Loucy (cell line): ENCODE data around the gene EVI5.
A peak's percentile ranks its signal among the peaks of the same experiment; 100 is the strongest.

Source experiments
- H2AFZ ChIP-seq: fragments of 200-600 bp; sonication (generic); 2 replicates; pipeline ENCODE4 v1.6.0; 2016; ENCODE audit warnings: antibody characterized with exemption, mild to moderate bottlenecking, low read length, moderate library complexity
- H3F3A ChIP-seq: fragments of 200-600 bp; 2 replicates; pipeline ENCODE4 v1.6.0; 2016; ENCODE audit warnings: antibody characterized with exemption, low read depth, mild to moderate bottlenecking
- H3K27me3 ChIP-seq: fragments of 200-600 bp; sonication (generic); 2 replicates; pipeline ENCODE4 v1.6.1; 2014; ENCODE audit warnings: low read length, mild to moderate bottlenecking; ENCODE audit not compliant: insufficient read depth, poor library complexity, severe bottlenecking
- H3K36me3 ChIP-seq: fragments of 200-600 bp; sonication (generic); 2 replicates; pipeline ENCODE4 v1.6.1; 2016; ENCODE audit warnings: low read length; ENCODE audit not compliant: insufficient read depth
- H3K4me1 ChIP-seq: fragments of 200-600 bp; sonication (generic); 2 replicates; pipeline ENCODE4 v1.5.1; 2014; ENCODE audit warnings: low read length, mild to moderate bottlenecking; ENCODE audit not compliant: insufficient read depth, poor library complexity, severe bottlenecking
- H3K4me2 ChIP-seq: fragments of 200-600 bp; sonication (generic); 2 replicates; pipeline ENCODE4 v1.6.0; 2014; ENCODE audit warnings: antibody characterized with exemption, low read length, low read depth, mild to moderate bottlenecking; ENCODE audit not compliant: poor library complexity, severe bottlenecking
- H3K4me3 ChIP-seq: fragments of 200-600 bp; sonication (generic); 2 replicates; pipeline ENCODE4 v1.5.1; 2014; ENCODE audit warnings: low read length, mild to moderate bottlenecking, mixed read lengths; ENCODE audit not compliant: poor library complexity, severe bottlenecking
- H3K79me2 ChIP-seq: fragments of 200-600 bp; sonication (generic); 2 replicates; pipeline ENCODE4 v1.6.1; 2014; ENCODE audit warnings: low read length; ENCODE audit not compliant: insufficient read depth
- H3K9ac ChIP-seq: fragments of 200-600 bp; sonication (generic); 2 replicates; pipeline ENCODE4 v1.6.0; 2014; ENCODE audit warnings: mild to moderate bottlenecking, low read depth, low read length, moderate library complexity; ENCODE audit not compliant: poor library complexity, severe bottlenecking
- H3K9me2 ChIP-seq: fragments of 200-600 bp; sonication (generic); replicated peaks from 2 replicates; pipeline ENCODE4 v1.6.1; 2016; ENCODE audit warnings: low read depth, low read length, mixed read lengths
- H3K9me3 ChIP-seq: fragments of 200-600 bp; sonication (generic); 2 replicates; pipeline ENCODE4 v1.6.1; 2014; ENCODE audit warnings: mild to moderate bottlenecking, antibody characterized with exemption, low read length, low read depth; ENCODE audit not compliant: insufficient read depth
- H4K20me1 ChIP-seq: fragments of 200-600 bp; sonication (generic); 2 replicates; pipeline ENCODE4 v1.6.0; 2014; ENCODE audit warnings: antibody characterized with exemption, low read length, mild to moderate bottlenecking; ENCODE audit not compliant: insufficient read depth, poor library complexity, severe bottlenecking
- CTCF ChIP-seq: fragments of 200-600 bp; sonication (generic); conservative IDR thresholded peaks from 2 replicates; pipeline ENCODE4 v1.5.1; 2014; ENCODE audit warnings: mild to moderate bottlenecking, antibody characterized with exemption, low read length
- EZH2phosphoT487 ChIP-seq: fragments of 200-600 bp; IDR thresholded peaks from 2 replicates; pipeline ENCODE4 v1.6.1; 2018; ENCODE audit warnings: antibody characterized with exemption, mild to moderate bottlenecking, moderate library complexity, borderline replicate concordance

Gene EVI5

GRCh38 chr1:92554216-92554615, 230.7 kb downstream of the EVI5 start:
- no peak overlapping the region for H3K4me2 ChIP-seq
- TF ChIP-seq EZH2phosphoT487: no peak
- TF ChIP-seq CTCF: no peak
- H3K9me2 ChIP-seq: no peaks in the 10 kb centered on the region
- no peaks in the 10 kb centered on the region for H4K20me1 ChIP-seq
- H3K9ac ChIP-seq: no peak overlapping the region
- peaks cover 10% of the 10 kb centered on the region for H3K4me1 ChIP-seq
- H3K27me3 ChIP-seq: no peaks in the 10 kb centered on the region
- H3K36me3 ChIP-seq: no peaks in the 10 kb centered on the region
- H3K79me2 ChIP-seq: no peaks in the 10 kb centered on the region
- H3F3A ChIP-seq: 0 out of 2 replicates have a peak, but pooled peaks cover 5% of the 10 kb centered on the region
- no peak overlapping the region for H2AFZ ChIP-seq
- no peaks in the 10 kb centered on the region for H3K9me3 ChIP-seq
- H3K4me3 ChIP-seq: no peak overlapping the region

- Histone ChIP-seq H3K4me2 (peak overlapping the region; percentile 18), H3K36me3 (no peaks in the 10 kb centered on the region), H3K27me3 (no peaks in the 10 kb centered on the region), H3K9ac (no peak overlapping the region), H3K4me1 (peaks cover 10% of the 10 kb centered on the region), H2AFZ (no peak overlapping the region), H3K9me2 (no peaks in the 10 kb centered on the region), H3K4me3 (no peak overlapping the region), H3K9me3 (no peaks in the 10 kb centered on the region), H4K20me1 (no peaks in the 10 kb centered on the region), H3F3A (0 out of 2 replicates have a peak, but pooled peaks cover 5% of the 10 kb centered on the region), H3K79me2 (no peaks in the 10 kb centered on the region)
- no peak for TF ChIP-seq EZH2phosphoT487
- TF ChIP-seq CTCF: no peak
Measured at GRCh38 chr1:92551916-92552315, 233.0 kb downstream of the EVI5 start.

DNA sequence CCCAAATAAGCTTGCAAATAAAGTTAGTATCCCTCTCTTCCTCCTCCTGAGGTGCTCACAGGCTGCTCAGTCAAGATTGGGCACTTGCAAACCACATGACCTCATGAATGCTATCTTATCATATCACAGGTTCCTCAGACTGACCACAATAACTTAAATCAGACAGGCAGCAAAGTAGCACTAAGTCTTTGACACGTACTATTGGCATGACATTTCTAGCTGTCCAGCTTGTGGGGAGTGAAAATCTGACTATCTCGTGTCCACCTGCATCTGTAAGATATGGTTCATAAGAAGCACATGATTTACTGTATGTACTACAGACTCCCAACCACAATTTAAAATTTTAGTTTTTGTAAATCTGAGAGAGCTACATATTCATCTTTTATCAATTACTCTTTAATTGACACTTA, 240.1 kb downstream of the EVI5 start:
- Histone ChIP-seq H3K36me3 (no peaks in the 10 kb centered on the region), H3F3A (no peaks in the 10 kb centered on the region), H3K4me2 (peak overlapping the region; percentile 48), H3K9me3 (no peaks in the 10 kb centered on the region), H3K4me1 (peaks cover 25% of the 10 kb centered on the region), H4K20me1 (no peaks in the 10 kb centered on the region), H3K27me3 (no peaks in the 10 kb centered on the region), H3K79me2 (no peaks in the 10 kb centered on the region), H3K9ac (no peak overlapping the region), H3K9me2 (no peaks in the 10 kb centered on the region), H3K4me3 (no peak overlapping the region), H2AFZ (no peak overlapping the region)
- no peak for TF ChIP-seq CTCF
- TF ChIP-seq EZH2phosphoT487: no peak
